Omental fat pad (tissue), 4 donors: ENCODE results near the gene FAM13B. TPM values are rescaled to one million over a fixed set of nuclear protein-coding genes. Genes with fewer than 3 reads are reported as not detected.
A peak's percentile ranks its signal among the peaks of the same experiment; 100 is the strongest.
"Not testable (repeated sequence)": the region's sequence is repeated elsewhere in the genome, so short reads cannot be mapped to it uniquely, and the experiment has no call there.

Experiments
- ATAC-seq: fragments of 150-250 bp; one replicate; pipeline ENCODE4 v1.9.1; 2016; ENCODE audit warnings: mild to moderate bottlenecking, moderate library complexity; ENCODE audit not compliant: low FRiP score
- DNase-seq: peaks from one replicate; pipeline ENCODE4 v3.0.0-alpha.2; 2019; ENCODE audit warnings: low spot score
- total RNA-seq, 4 donors: library from RNA; depleted of rRNA; stranded (reverse); fragments of >200 nt; gene quantifications; one replicate each; pipeline ENCODE4 v1.1.0, GENCODE V29; 2016
- TF ChIP-seq, protein P1 (sequence below), 3 donors: fragments of 450-650 bp; IDR thresholded peaks; one replicate each; pipeline ENCODE4 v1.5.1; 2016 to 2017; ENCODE audit warnings: antibody characterized with exemption in 3 of 3, mild to moderate bottlenecking in 3 of 3, moderate library complexity in 2 of 3

FAM13B gene
- total RNA-seq, 4 donors from 2014 or later, result 30.0 to 37.1 (median 33.6) TPM

- no peak for ATAC-seq
- TF ChIP-seq, protein P1, sequence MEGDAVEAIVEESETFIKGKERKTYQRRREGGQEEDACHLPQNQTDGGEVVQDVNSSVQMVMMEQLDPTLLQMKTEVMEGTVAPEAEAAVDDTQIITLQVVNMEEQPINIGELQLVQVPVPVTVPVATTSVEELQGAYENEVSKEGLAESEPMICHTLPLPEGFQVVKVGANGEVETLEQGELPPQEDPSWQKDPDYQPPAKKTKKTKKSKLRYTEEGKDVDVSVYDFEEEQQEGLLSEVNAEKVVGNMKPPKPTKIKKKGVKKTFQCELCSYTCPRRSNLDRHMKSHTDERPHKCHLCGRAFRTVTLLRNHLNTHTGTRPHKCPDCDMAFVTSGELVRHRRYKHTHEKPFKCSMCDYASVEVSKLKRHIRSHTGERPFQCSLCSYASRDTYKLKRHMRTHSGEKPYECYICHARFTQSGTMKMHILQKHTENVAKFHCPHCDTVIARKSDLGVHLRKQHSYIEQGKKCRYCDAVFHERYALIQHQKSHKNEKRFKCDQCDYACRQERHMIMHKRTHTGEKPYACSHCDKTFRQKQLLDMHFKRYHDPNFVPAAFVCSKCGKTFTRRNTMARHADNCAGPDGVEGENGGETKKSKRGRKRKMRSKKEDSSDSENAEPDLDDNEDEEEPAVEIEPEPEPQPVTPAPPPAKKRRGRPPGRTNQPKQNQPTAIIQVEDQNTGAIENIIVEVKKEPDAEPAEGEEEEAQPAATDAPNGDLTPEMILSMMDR (IDR thresholded peaks at IDR 0.05), result no peak
- DNase-seq, result no peak
Measured at GRCh38 chr5:137960819-137961218, 72.1 kb downstream of the FAM13B start.

DNA sequence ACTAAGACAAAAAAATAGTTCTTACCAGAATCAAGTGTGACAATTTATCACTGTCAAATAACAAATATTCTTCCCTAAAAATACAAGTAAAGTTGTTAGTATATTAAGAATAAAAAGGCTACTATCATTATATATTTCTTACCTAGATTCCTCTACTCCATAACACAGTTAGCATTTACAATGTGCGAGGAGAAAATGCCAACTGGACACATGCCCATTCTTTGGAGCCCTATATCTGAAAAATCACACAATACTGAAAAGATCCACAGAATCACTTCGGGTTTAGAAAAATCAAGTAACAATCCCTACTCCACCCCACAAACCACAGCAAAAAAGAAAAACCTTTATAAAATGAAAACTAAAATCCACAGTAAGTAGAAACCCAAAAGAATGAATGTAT is 72.7 kb downstream of the FAM13B start:
- DNase-seq, result no peak
- no peak for ATAC-seq
- TF ChIP-seq, protein P1 (IDR thresholded peaks at IDR 0.05), result no peak

- DNase-seq (no peak), ATAC-seq (no peak)
- TF ChIP-seq, protein P1 (IDR thresholded peaks at IDR 0.05), result no peak
Measured at GRCh38 chr5:137959488-137959887, 73.4 kb downstream of the FAM13B start.

DNA sequence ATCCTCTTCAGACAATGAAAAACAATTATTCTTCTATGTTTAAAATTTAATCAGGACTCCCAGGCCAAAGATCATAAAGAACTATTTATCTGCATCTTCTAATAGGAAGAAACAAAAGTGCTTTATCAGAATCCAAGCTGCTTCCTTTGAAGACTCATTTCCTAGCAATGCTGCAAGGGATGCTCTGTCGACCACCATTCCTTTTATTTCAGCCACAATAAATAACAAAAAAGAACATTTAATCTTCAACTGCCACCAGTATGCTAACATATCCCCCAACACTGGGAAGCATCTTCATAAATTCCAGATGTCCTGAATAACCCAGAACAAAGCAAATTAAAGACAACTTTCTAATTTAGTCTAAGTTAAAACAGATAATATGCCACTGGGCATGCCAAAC is 74.9 kb downstream of the FAM13B start:
- no peak for DNase-seq
- TF ChIP-seq, protein P1 (IDR thresholded peaks at IDR 0.05), result no peak
- ATAC-seq, result no peak

GRCh38 chr5:137954131-137954879 is 78.6 kb downstream of the FAM13B start:
- peak; percentile 94 for ATAC-seq

DNA sequence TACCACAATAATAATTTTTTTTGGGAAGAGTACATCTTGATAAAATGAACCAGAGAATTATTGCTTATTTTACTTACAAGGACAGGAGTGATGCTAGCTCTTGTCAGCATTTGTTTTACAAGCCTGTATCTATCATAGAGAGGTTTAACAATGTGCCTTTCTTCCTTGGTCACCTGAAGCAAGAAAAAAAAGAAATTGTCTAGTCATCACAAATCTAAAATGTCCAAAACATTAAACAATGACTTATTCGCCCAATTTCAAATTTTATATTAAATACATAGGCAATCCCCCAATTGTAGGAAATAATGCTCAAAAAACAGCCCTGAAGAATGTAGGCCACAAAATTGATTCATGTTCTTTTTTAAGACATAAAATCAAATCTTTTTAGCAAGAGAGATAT is 87.1 kb downstream of the FAM13B start:
- ATAC-seq (no peak), DNase-seq (no peak)
- TF ChIP-seq, protein P1 (IDR thresholded peaks at IDR 0.05), result no peak

More at GRCh38 chr5:137954131-137954879, 78.6 kb downstream of the FAM13B start:
- TF ChIP-seq, protein P1 (IDR thresholded peaks at IDR 0.05), result no peak
- no peak for DNase-seq

GRCh38 chr5:137944280-137944679 is 88.6 kb downstream of the FAM13B start:
- ATAC-seq, DNase-seq: not testable (repeated sequence)
